WTC11 (cell line): ENCODE data around the gene MYL3. TPM values are rescaled to one million over a fixed set of nuclear protein-coding genes. Genes with fewer than 3 reads are reported as not detected.

Source experiments
- ATAC-seq: fragments of 200-7000 bp; cut with Tn5 transposase; 2 replicates; pipeline ENCODE4 v1.10.0; 2021; ENCODE audit warnings: mild to moderate bottlenecking, moderate library complexity
- CTCF ChIA-PET: fragments of 300-600 bp; sonication (Branson Sonifier 250); formaldehyde crosslinking; loops from one replicate; lab custom pipeline; 2021; ENCODE audit warnings: antibody characterized with exemption; lab: Charles Lee
- POLR2A ChIA-PET: fragments of 350-600 bp; sonication (Branson Sonifier 250); formaldehyde crosslinking; loops from one replicate; lab custom pipeline; 2021; ENCODE audit warnings: antibody characterized with exemption; lab: Charles Lee
- DNase-seq: peaks from one replicate; pipeline ENCODE4 v3.0.0; 2021; ENCODE audit warnings: low spot score
- H3K27ac Mint-ChIP-seq: 2 replicates; pipeline ENCODE4 v1.8.0; 2021; ENCODE audit warnings: mixed read lengths
- H3K27me3 Mint-ChIP-seq: 2 replicates; pipeline ENCODE4 v1.8.0; 2021; ENCODE audit warnings: low read depth, mild to moderate bottlenecking, moderate library complexity, mixed read lengths
- H3K36me3 Mint-ChIP-seq: 2 replicates; pipeline ENCODE4 v1.8.0; 2021; ENCODE audit warnings: mixed read lengths
- H3K4me1 Mint-ChIP-seq: 2 replicates; pipeline ENCODE4 v1.8.0; 2022; ENCODE audit warnings: mixed read lengths
- H3K4me3 Mint-ChIP-seq: 2 replicates; pipeline ENCODE4 v1.8.0; 2021; ENCODE audit warnings: mild to moderate bottlenecking, moderate library complexity, mixed read lengths
- H3K9me3 Mint-ChIP-seq: 2 replicates; pipeline ENCODE4 v1.8.0; 2021; ENCODE audit warnings: mixed read lengths
- ATF1 ChIP-seq: sonication (generic); formaldehyde crosslinking; IDR thresholded peaks from 2 replicates; pipeline ENCODE4 v1.8.1; 2023; ENCODE audit warnings: mild to moderate bottlenecking, moderate library complexity, missing genetic modification reagents
- CREB1 ChIP-seq: sonication (generic); formaldehyde crosslinking; IDR thresholded peaks from 2 replicates; pipeline ENCODE4 v1.8.0; 2023; ENCODE audit warnings: mild to moderate bottlenecking, missing genetic modification reagents
- CREM ChIP-seq: sonication (generic); formaldehyde crosslinking; IDR thresholded peaks from 2 replicates; pipeline ENCODE4 v1.8.1; 2022; ENCODE audit warnings: mild to moderate bottlenecking, missing genetic modification reagents, moderate library complexity
- ESRRA ChIP-seq: sonication (generic); formaldehyde crosslinking; IDR thresholded peaks from 2 replicates; pipeline ENCODE4 v1.8.1; 2022; ENCODE audit warnings: mild to moderate bottlenecking, missing genetic modification reagents, borderline replicate concordance
- NFATC4 ChIP-seq: fragments of 250-450 bp; sonication (Bioruptor Pico); IDR thresholded peaks from 2 replicates; pipeline ENCODE4 v1.9.0; 2021; ENCODE audit warnings: mild to moderate bottlenecking
- NFYB ChIP-seq: sonication (generic); formaldehyde crosslinking; conservative IDR thresholded peaks from 2 replicates; pipeline ENCODE4 v1.8.0; 2022; ENCODE audit warnings: low read depth, missing genetic modification reagents
- NR1H2 ChIP-seq: sonication (generic); formaldehyde crosslinking; IDR thresholded peaks from 2 replicates; pipeline ENCODE4 v1.9.0; 2021; ENCODE audit warnings: mild to moderate bottlenecking, moderate library complexity, missing genetic modification reagents
- NR2C2 ChIP-seq: sonication (generic); formaldehyde crosslinking; IDR thresholded peaks from 2 replicates; pipeline ENCODE4 v1.8.0; 2022; ENCODE audit warnings: mild to moderate bottlenecking, missing genetic modification reagents
- PRRX2 ChIP-seq: fragments of 250-450 bp; sonication (Bioruptor Pico); IDR thresholded peaks from 2 replicates; pipeline ENCODE4 v1.8.0; 2021; ENCODE audit warnings: mild to moderate bottlenecking
- SP1 ChIP-seq: sonication (generic); formaldehyde crosslinking; conservative IDR thresholded peaks from 2 replicates; pipeline ENCODE4 v1.8.1; 2022; ENCODE audit warnings: missing genetic modification reagents
- TCF7 ChIP-seq: sonication (generic); formaldehyde crosslinking; IDR thresholded peaks from 2 replicates; pipeline ENCODE4 v1.8.0; 2022; ENCODE audit warnings: mild to moderate bottlenecking, low read depth, missing genetic modification reagents, moderate library complexity
- TEAD1 ChIP-seq: sonication (generic); formaldehyde crosslinking; IDR thresholded peaks from 2 replicates; pipeline ENCODE4 v1.8.0; 2022; ENCODE audit warnings: mild to moderate bottlenecking, missing genetic modification reagents
- TEAD4 ChIP-seq: sonication (generic); formaldehyde crosslinking; IDR thresholded peaks from 2 replicates; pipeline ENCODE4 v1.8.0; 2022; ENCODE audit warnings: mild to moderate bottlenecking, missing genetic modification reagents
- ZBTB21 ChIP-seq: sonication (generic); formaldehyde crosslinking; IDR thresholded peaks from 2 replicates; pipeline ENCODE4 v1.8.1; 2023; ENCODE audit warnings: mild to moderate bottlenecking, missing genetic modification reagents, borderline replicate concordance
- ZNF232 ChIP-seq: sonication (generic); formaldehyde crosslinking; IDR thresholded peaks from 2 replicates; pipeline ENCODE4 v1.8.0; 2022; ENCODE audit warnings: mild to moderate bottlenecking, missing genetic modification reagents
- ZNF317 ChIP-seq: sonication (generic); formaldehyde crosslinking; IDR thresholded peaks from 2 replicates; pipeline ENCODE4 v1.8.1; 2023; ENCODE audit warnings: low read depth, mild to moderate bottlenecking, moderate library complexity, missing genetic modification reagents, borderline replicate concordance
- ZNF416 ChIP-seq: fragments of 250-450 bp; sonication (Bioruptor Pico); IDR thresholded peaks from 2 replicates; pipeline ENCODE4 v1.9.0; 2021; ENCODE audit warnings: mild to moderate bottlenecking, inconsistent platforms
- ZNF671 ChIP-seq: fragments of 250-450 bp; sonication (Bioruptor Pico); IDR thresholded peaks from 2 replicates; pipeline ENCODE4 v1.8.0; 2021; ENCODE audit warnings: mild to moderate bottlenecking
- total RNA-seq: library from RNA; stranded (reverse); gene quantifications from 3 replicates; pipeline ENCODE4 v1.2.3, GENCODE V29; 2021
- TF ChIP-seq, protein P1 (sequence below): sonication (generic); formaldehyde crosslinking; IDR thresholded peaks from 2 replicates; pipeline ENCODE4 v1.8.1; 2022; ENCODE audit warnings: missing genetic modification reagents, borderline replicate concordance
- TF ChIP-seq, protein P2 (sequence below): sonication (generic); formaldehyde crosslinking; IDR thresholded peaks from 2 replicates; pipeline ENCODE4 v1.8.0; 2022; ENCODE audit warnings: mild to moderate bottlenecking, missing genetic modification reagents
- TF ChIP-seq, protein P3 (sequence below): sonication (generic); formaldehyde crosslinking; conservative IDR thresholded peaks from 2 replicates; pipeline ENCODE4 v1.8.1; 2023; ENCODE audit warnings: mild to moderate bottlenecking, low read depth, missing genetic modification reagents, moderate library complexity
- TF ChIP-seq, protein P4 (sequence below): fragments of 250-450 bp; sonication (Bioruptor Pico); IDR thresholded peaks from 2 replicates; pipeline ENCODE4 v1.8.0; 2021; ENCODE audit warnings: mild to moderate bottlenecking
- TF ChIP-seq, protein P5 (sequence below): sonication (generic); formaldehyde crosslinking; IDR thresholded peaks from 2 replicates; pipeline ENCODE4 v1.8.0; 2023; ENCODE audit warnings: missing genetic modification reagents
- TF ChIP-seq, protein P6 (sequence below): fragments of 250-450 bp; sonication (Bioruptor Pico); IDR thresholded peaks from 2 replicates; pipeline ENCODE4 v1.9.0; 2021; ENCODE audit warnings: mild to moderate bottlenecking
- TF ChIP-seq, protein P7 (sequence below): sonication (generic); formaldehyde crosslinking; conservative IDR thresholded peaks from 2 replicates; pipeline ENCODE4 v1.8.1; 2022; ENCODE audit warnings: mild to moderate bottlenecking, missing genetic modification reagents

Gene MYL3
- total RNA-seq, 1 experiment from 2014 or later = 0.31 TPM

DNA sequence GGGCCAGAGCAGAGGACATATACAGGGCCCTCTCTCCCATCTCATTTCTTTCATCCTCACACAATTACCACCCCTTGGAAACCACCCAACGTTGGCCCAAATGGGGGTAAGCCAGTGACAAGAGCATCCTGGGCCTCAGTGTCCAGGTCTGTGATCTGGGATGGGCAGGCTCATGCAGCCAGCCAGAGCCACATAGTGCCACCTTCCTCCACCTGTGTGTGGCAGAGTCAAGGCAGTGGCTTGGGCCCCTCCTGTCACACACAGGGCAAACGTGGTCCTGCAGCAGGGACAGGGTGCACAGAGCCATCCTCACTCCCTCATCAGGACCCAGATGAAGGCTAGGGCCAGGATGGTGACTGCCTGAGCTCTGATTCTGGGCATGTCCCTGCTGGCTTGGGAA lies 2.3 kb upstream of the MYL3 start:
- H3K27ac Mint-ChIP-seq = no peak overlapping the region
- no peaks in the 10 kb centered on the region for H3K4me1 Mint-ChIP-seq
- DNase-seq (no peak), ATAC-seq (no peak)
- ChIA-PET POLR2A (no interaction called here), CTCF (interaction anchor here (1.1 to 4.4 kb wide), 4 partner anchors 15 to 149 kb away, joined by 3 to 39 read pairs (median 10); no protein-coding TSS in a partner anchor)
- H3K36me3 Mint-ChIP-seq = no peaks in the 10 kb centered on the region
- H3K4me3 Mint-ChIP-seq = no peak overlapping the region
- TF ChIP-seq NR2C2 (CRISPR knock-in tag) (no peak), ZNF232 (no peak), ZNF317 (CRISPR knock-in tag) (no peak), SP1 (CRISPR knock-in tag) (no peak), PRRX2 (CRISPR knock-in tag) (no peak), ESRRA (CRISPR knock-in tag) (no peak), NFYB (no peak), ZNF416 (no peak)
- TF ChIP-seq, protein P1, sequence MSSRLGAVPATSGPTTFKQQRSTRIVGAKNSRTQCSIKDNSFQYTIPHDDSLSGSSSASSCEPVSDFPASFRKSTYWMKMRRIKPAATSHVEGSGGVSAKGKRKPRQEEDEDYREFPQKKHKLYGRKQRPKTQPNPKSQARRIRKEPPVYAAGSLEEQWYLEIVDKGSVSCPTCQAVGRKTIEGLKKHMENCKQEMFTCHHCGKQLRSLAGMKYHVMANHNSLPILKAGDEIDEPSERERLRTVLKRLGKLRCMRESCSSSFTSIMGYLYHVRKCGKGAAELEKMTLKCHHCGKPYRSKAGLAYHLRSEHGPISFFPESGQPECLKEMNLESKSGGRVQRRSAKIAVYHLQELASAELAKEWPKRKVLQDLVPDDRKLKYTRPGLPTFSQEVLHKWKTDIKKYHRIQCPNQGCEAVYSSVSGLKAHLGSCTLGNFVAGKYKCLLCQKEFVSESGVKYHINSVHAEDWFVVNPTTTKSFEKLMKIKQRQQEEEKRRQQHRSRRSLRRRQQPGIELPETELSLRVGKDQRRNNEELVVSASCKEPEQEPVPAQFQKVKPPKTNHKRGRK (CRISPR knock-in tag) = no peak
- TF ChIP-seq, protein P2, sequence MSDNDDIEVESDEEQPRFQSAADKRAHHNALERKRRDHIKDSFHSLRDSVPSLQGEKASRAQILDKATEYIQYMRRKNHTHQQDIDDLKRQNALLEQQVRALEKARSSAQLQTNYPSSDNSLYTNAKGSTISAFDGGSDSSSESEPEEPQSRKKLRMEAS (CRISPR knock-in tag) = no peak
- TF ChIP-seq, protein P3, sequence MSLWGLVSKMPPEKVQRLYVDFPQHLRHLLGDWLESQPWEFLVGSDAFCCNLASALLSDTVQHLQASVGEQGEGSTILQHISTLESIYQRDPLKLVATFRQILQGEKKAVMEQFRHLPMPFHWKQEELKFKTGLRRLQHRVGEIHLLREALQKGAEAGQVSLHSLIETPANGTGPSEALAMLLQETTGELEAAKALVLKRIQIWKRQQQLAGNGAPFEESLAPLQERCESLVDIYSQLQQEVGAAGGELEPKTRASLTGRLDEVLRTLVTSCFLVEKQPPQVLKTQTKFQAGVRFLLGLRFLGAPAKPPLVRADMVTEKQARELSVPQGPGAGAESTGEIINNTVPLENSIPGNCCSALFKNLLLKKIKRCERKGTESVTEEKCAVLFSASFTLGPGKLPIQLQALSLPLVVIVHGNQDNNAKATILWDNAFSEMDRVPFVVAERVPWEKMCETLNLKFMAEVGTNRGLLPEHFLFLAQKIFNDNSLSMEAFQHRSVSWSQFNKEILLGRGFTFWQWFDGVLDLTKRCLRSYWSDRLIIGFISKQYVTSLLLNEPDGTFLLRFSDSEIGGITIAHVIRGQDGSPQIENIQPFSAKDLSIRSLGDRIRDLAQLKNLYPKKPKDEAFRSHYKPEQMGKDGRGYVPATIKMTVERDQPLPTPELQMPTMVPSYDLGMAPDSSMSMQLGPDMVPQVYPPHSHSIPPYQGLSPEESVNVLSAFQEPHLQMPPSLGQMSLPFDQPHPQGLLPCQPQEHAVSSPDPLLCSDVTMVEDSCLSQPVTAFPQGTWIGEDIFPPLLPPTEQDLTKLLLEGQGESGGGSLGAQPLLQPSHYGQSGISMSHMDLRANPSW (CRISPR knock-in tag) = no peak
- TF ChIP-seq, all 79 proteins: peak for 0
- Mint-ChIP-seq H3K27me3 (no peaks in the 10 kb centered on the region), H3K9me3 (no peaks in the 10 kb centered on the region)

DNA sequence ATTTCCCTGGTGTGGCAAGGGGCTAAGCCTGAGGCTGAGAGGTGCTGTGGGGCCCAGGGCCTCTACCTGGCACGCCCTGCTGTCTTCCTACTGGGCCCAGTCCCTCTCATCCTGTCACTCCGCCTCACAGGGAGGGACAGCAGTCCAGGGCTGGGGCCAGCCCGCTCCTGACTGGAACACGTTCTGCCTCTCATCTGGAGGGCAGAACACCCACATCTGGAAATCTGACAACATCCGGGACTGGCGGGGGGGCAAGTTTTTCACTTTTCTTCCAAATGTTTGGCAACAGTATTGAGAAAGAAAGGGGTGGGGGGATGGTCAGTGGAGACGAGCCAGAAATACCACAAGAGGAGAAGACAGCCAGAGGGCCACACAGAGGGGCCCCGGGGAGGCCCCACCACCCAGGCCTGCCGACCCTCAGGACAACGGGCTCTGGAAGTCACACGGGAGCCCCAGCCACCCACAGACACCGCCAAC lies 1.8 kb upstream of the MYL3 start:
- DNase-seq = no peak

More for the DNA sequence above, 1.8 kb upstream of the MYL3 start:
- H3K36me3 Mint-ChIP-seq = no peaks in the 10 kb centered on the region
- no peaks in the 10 kb centered on the region for H3K27me3 Mint-ChIP-seq
- no peak overlapping the region for H3K27ac Mint-ChIP-seq
- H3K4me3 Mint-ChIP-seq = no peak overlapping the region
- TF ChIP-seq TEAD1 (no peak), TEAD4 (CRISPR knock-in tag) (no peak), ATF1 (CRISPR knock-in tag) (no peak), TCF7 (CRISPR knock-in tag) (no peak), NFATC4 (no peak), ZNF671 (no peak), NR1H2 (no peak), CREM (no peak), CREB1 (CRISPR knock-in tag) (no peak), ZBTB21 (CRISPR knock-in tag) (no peak)
- TF ChIP-seq, protein P4, sequence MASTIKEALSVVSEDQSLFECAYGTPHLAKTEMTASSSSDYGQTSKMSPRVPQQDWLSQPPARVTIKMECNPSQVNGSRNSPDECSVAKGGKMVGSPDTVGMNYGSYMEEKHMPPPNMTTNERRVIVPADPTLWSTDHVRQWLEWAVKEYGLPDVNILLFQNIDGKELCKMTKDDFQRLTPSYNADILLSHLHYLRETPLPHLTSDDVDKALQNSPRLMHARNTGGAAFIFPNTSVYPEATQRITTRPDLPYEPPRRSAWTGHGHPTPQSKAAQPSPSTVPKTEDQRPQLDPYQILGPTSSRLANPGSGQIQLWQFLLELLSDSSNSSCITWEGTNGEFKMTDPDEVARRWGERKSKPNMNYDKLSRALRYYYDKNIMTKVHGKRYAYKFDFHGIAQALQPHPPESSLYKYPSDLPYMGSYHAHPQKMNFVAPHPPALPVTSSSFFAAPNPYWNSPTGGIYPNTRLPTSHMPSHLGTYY (CRISPR knock-in tag) = no peak
- TF ChIP-seq, protein P5, sequence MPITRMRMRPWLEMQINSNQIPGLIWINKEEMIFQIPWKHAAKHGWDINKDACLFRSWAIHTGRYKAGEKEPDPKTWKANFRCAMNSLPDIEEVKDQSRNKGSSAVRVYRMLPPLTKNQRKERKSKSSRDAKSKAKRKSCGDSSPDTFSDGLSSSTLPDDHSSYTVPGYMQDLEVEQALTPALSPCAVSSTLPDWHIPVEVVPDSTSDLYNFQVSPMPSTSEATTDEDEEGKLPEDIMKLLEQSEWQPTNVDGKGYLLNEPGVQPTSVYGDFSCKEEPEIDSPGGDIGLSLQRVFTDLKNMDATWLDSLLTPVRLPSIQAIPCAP = no peak
- TF ChIP-seq, protein P6, sequence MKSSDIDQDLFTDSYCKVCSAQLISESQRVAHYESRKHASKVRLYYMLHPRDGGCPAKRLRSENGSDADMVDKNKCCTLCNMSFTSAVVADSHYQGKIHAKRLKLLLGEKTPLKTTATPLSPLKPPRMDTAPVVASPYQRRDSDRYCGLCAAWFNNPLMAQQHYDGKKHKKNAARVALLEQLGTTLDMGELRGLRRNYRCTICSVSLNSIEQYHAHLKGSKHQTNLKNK (CRISPR knock-in tag) = no peak
- TF ChIP-seq, protein P7, sequence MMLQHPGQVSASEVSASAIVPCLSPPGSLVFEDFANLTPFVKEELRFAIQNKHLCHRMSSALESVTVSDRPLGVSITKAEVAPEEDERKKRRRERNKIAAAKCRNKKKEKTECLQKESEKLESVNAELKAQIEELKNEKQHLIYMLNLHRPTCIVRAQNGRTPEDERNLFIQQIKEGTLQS (CRISPR knock-in tag) = no peak
- POLR2A ChIA-PET = no interaction called here
- no peaks in the 10 kb centered on the region for H3K9me3 Mint-ChIP-seq
- no peaks in the 10 kb centered on the region for H3K4me1 Mint-ChIP-seq
- ATAC-seq = no peak
- CTCF ChIA-PET = interaction anchor here (2.1 to 4.4 kb wide), 2 partner anchors 30 to 44 kb away, joined by 9 to 39 read pairs; no protein-coding TSS in a partner anchor
